GM23338 (cell line): ENCODE data around the gene TMEM101.

Experiments
- CREB1 ChIP-seq: fragments of 250-450 bp; sonication (Bioruptor Pico); IDR thresholded peaks from 2 replicates; pipeline ENCODE4 v1.5.0; 2020; ENCODE audit warnings: low read depth, mild to moderate bottlenecking, moderate library complexity
- EZH2 ChIP-seq: fragments of 200-600 bp; sonication (generic); IDR thresholded peaks from one replicate; pipeline ENCODE4 v1.8.0; 2017; ENCODE audit warnings: antibody characterized with exemption, mild to moderate bottlenecking, low read depth; ENCODE audit not compliant: unreplicated experiment
- EZH2phosphoT487 ChIP-seq: fragments of 200-600 bp; sonication (generic); IDR thresholded peaks from one replicate; pipeline ENCODE4 v1.8.1; 2018; ENCODE audit warnings: antibody characterized with exemption; ENCODE audit not compliant: unreplicated experiment
- JUNB ChIP-seq: IDR thresholded peaks from one replicate; pipeline ENCODE4 v1.6.1; 2016; ENCODE audit warnings: antibody characterized with exemption; ENCODE audit not compliant: unreplicated experiment
- NANOG ChIP-seq: IDR thresholded peaks from 2 replicates; pipeline ENCODE4 v1.6.1; 2016; ENCODE audit warnings: antibody characterized with exemption, borderline replicate concordance
- POLR2AphosphoS5 ChIP-seq: IDR thresholded peaks from 2 replicates; pipeline ENCODE4 v1.6.1; 2016; ENCODE audit warnings: antibody characterized with exemption, low read depth
- REST ChIP-seq: IDR thresholded peaks from one replicate; pipeline ENCODE4 v1.6.1; 2018; ENCODE audit warnings: antibody characterized with exemption; ENCODE audit not compliant: unreplicated experiment
- STAT1 ChIP-seq: IDR thresholded peaks from one replicate; pipeline ENCODE4 v1.6.1; 2016; ENCODE audit warnings: antibody characterized with exemption; ENCODE audit not compliant: unreplicated experiment
- ZNF114 ChIP-seq: fragments of 250-450 bp; sonication (Bioruptor Pico); IDR thresholded peaks from 2 replicates; pipeline ENCODE4 v1.5.0; 2020; ENCODE audit warnings: mild to moderate bottlenecking, moderate library complexity
- ZNF331 ChIP-seq: fragments of 250-450 bp; sonication (Bioruptor Pico); IDR thresholded peaks from 2 replicates; pipeline ENCODE4 v1.5.0; 2020; ENCODE audit warnings: low read depth, mild to moderate bottlenecking, moderate library complexity
- TF ChIP-seq, protein P1 (sequence below), 2 experiments: fragments of 200-600 bp in 1 of 2; sonication (generic) in 1 of 2; conservative IDR thresholded peaks; 2 replicates each; pipeline versions ENCODE4 v1.5.1 to v1.6.1; 2016 to 2017; ENCODE audit warnings: antibody characterized with exemption in 2 of 2, low read depth in 2 of 2, mild to moderate bottlenecking in 2 of 2, moderate library complexity in 1 of 2
- TF ChIP-seq, protein P2 (sequence below): fragments of 250-450 bp; sonication (Bioruptor Pico); IDR thresholded peaks from 2 replicates; pipeline ENCODE4 v1.5.0; 2020; ENCODE audit warnings: mild to moderate bottlenecking, moderate library complexity

DNA sequence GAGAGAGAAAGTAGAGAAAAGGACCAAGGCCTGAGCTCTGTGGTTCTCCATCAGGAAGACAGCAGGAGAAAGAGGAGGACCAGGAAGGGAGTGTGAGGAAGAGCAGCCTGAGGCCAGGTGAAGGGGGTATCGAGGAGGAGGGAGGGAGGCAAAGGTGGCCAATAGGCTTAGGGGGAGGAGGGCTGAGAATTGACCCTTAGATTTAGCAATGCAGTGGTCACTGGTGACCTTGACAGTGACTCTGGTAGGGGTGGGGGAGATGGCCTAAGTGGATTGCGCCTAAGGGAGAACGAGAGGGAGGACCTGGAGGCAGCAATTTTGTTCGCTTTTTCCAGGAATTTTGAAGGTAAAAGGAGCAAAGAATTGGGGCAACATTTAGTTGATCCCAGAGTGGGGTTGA is 15.7 kb downstream of the TMEM101 start:
- TF ChIP-seq, protein P1, sequence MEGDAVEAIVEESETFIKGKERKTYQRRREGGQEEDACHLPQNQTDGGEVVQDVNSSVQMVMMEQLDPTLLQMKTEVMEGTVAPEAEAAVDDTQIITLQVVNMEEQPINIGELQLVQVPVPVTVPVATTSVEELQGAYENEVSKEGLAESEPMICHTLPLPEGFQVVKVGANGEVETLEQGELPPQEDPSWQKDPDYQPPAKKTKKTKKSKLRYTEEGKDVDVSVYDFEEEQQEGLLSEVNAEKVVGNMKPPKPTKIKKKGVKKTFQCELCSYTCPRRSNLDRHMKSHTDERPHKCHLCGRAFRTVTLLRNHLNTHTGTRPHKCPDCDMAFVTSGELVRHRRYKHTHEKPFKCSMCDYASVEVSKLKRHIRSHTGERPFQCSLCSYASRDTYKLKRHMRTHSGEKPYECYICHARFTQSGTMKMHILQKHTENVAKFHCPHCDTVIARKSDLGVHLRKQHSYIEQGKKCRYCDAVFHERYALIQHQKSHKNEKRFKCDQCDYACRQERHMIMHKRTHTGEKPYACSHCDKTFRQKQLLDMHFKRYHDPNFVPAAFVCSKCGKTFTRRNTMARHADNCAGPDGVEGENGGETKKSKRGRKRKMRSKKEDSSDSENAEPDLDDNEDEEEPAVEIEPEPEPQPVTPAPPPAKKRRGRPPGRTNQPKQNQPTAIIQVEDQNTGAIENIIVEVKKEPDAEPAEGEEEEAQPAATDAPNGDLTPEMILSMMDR (conservative IDR thresholded peaks at IDR 0.05; ENCODE audit: low read depth in 2 of 2), result no peak
- TF ChIP-seq EZH2, result no peak
- TF ChIP-seq REST, result no peak
- no peak for TF ChIP-seq POLR2AphosphoS5
- TF ChIP-seq EZH2phosphoT487, result no peak
- no peak for TF ChIP-seq CREB1 (CRISPR knock-in tag)
- no peak for TF ChIP-seq STAT1
- no peak for TF ChIP-seq ZNF331 (CRISPR knock-in tag)
- TF ChIP-seq NANOG, result no peak
- TF ChIP-seq ZNF114, result no peak
- no peak for TF ChIP-seq JUNB
- TF ChIP-seq, protein P2, sequence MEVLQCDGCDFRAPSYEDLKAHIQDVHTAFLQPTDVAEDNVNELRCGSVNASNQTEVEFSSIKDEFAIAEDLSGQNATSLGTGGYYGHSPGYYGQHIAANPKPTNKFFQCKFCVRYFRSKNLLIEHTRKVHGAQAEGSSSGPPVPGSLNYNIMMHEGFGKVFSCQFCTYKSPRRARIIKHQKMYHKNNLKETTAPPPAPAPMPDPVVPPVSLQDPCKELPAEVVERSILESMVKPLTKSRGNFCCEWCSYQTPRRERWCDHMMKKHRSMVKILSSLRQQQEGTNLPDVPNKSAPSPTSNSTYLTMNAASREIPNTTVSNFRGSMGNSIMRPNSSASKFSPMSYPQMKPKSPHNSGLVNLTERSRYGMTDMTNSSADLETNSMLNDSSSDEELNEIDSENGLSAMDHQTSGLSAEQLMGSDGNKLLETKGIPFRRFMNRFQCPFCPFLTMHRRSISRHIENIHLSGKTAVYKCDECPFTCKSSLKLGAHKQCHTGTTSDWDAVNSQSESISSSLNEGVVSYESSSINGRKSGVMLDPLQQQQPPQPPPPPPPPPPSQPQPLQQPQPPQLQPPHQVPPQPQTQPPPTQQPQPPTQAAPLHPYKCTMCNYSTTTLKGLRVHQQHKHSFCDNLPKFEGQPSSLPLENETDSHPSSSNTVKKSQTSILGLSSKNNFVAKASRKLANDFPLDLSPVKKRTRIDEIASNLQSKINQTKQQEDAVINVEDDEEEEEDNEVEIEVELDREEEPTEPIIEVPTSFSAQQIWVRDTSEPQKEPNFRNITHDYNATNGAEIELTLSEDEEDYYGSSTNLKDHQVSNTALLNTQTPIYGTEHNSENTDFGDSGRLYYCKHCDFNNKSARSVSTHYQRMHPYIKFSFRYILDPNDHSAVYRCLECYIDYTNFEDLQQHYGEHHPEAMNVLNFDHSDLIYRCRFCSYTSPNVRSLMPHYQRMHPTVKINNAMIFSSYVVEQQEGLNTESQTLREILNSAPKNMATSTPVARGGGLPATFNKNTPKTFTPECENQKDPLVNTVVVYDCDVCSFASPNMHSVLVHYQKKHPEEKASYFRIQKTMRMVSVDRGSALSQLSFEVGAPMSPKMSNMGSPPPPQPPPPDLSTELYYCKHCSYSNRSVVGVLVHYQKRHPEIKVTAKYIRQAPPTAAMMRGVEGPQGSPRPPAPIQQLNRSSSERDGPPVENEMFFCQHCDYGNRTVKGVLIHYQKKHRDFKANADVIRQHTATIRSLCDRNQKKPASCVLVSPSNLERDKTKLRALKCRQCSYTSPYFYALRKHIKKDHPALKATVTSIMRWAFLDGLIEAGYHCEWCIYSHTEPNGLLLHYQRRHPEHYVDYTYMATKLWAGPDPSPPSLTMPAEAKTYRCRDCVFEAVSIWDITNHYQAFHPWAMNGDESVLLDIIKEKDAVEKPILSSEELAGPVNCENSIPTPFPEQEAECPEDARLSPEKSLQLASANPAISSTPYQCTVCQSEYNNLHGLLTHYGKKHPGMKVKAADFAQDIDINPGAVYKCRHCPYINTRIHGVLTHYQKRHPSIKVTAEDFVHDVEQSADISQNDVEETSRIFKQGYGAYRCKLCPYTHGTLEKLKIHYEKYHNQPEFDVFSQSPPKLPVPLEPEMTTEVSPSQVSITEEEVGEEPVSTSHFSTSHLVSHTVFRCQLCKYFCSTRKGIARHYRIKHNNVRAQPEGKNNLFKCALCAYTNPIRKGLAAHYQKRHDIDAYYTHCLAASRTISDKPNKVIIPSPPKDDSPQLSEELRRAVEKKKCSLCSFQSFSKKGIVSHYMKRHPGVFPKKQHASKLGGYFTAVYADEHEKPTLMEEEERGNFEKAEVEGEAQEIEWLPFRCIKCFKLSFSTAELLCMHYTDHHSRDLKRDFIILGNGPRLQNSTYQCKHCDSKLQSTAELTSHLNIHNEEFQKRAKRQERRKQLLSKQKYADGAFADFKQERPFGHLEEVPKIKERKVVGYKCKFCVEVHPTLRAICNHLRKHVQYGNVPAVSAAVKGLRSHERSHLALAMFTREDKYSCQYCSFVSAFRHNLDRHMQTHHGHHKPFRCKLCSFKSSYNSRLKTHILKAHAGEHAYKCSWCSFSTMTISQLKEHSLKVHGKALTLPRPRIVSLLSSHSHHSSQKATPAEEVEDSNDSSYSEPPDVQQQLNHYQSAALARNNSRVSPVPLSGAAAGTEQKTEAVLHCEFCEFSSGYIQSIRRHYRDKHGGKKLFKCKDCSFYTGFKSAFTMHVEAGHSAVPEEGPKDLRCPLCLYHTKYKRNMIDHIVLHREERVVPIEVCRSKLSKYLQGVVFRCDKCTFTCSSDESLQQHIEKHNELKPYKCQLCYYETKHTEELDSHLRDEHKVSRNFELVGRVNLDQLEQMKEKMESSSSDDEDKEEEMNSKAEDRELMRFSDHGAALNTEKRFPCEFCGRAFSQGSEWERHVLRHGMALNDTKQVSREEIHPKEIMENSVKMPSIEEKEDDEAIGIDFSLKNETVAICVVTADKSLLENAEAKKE (CRISPR knock-in tag), result no peak
